GM12891 (cell line): ENCODE data around the gene ERGIC1.

Experiments used
- DNase-seq: peaks from one replicate; pipeline ENCODE4 v3.0.0; 2011; ENCODE audit warnings: low spot score; ENCODE audit not compliant: insufficient read length
- FAIRE-seq: peaks from 2 replicates; lab custom pipeline; 2011; peaks lifted over from hg19 to GRCh38; lab: Jason Lieb, UNC
- PAX5 ChIP-seq: IDR thresholded peaks from 2 replicates; pipeline ENCODE4 v1.6.1; 2011; ENCODE audit warnings: low read length, moderate library complexity, mild to moderate bottlenecking; ENCODE audit not compliant: insufficient read depth, severe bottlenecking
- POLR2A ChIP-seq: IDR thresholded peaks from 2 replicates; pipeline ENCODE4 v1.6.1; 2011; ENCODE audit warnings: low read depth, low read length, control low read depth
- POLR2AphosphoS5 ChIP-seq: IDR thresholded peaks from 2 replicates; pipeline ENCODE4 v1.6.1; 2011; ENCODE audit warnings: low read depth, low read length, control low read depth
- POU2F2 ChIP-seq: IDR thresholded peaks from 2 replicates; pipeline ENCODE4 v1.6.1; 2011; ENCODE audit warnings: low read depth, mild to moderate bottlenecking, control low read depth, low read length, moderate library complexity
- SPI1 ChIP-seq: IDR thresholded peaks from 2 replicates; pipeline ENCODE4 v1.6.1; 2011; ENCODE audit warnings: low read depth, low read length, control low read depth
- TAF1 ChIP-seq: IDR thresholded peaks from 2 replicates; pipeline ENCODE4 v1.6.1; 2011; ENCODE audit warnings: low read depth, low read length, control low read depth

Gene ERGIC1

DNA sequence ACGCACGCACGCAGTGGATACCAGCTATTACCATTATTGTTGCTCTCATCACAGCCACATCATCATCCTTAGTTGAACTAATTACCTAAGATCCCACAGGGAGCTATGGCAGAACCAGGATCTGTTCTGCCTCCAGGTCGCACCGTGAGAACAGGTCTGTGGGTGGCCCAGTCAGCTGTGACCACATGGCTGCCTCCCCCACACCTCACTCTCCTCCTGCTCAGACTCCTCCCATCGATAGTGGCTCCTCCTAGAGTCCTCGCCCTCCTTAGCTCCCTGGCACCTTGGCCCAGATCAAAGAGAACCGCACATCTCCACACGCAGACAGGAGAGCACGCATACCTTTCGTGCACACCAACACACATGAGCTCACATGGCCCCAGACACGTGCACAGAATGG lies 92.7 kb downstream of the ERGIC1 start:
- TF ChIP-seq POLR2A = no peak
- TF ChIP-seq POLR2AphosphoS5 = no peak
- TF ChIP-seq POU2F2 = no peak
- TF ChIP-seq SPI1 = no peak
- no peak for TF ChIP-seq PAX5
- no peak for FAIRE-seq
- no peak for DNase-seq

DNA sequence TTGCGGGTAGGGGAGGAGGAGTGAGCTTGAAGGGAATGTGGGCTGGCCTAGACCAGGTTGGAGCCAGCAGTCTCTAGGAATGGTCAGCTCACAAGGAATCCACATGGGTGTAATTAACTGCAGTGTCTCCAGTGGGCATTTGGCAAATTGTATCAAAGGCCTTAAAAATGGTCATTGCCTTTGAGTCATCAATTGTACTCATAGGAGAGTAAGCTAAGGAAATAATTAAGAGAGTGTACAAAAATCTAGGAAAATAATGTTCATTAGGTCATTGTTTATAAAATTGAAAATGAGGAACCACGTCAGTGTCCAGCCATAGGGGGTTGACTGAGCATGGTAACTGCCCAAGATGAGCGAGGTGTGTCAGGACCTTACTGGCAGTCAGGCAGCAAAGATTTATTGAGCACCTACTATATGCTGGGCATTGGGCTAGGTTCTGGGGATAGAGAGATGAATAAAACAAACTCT lies 95.4 kb downstream of the ERGIC1 start:
- DNase-seq (no peak), FAIRE-seq (no peak)
- TF ChIP-seq PAX5 (no peak), SPI1 (no peak), POLR2A (no peak), TAF1 (no peak), POU2F2 (no peak), POLR2AphosphoS5 (no peak)

DNA sequence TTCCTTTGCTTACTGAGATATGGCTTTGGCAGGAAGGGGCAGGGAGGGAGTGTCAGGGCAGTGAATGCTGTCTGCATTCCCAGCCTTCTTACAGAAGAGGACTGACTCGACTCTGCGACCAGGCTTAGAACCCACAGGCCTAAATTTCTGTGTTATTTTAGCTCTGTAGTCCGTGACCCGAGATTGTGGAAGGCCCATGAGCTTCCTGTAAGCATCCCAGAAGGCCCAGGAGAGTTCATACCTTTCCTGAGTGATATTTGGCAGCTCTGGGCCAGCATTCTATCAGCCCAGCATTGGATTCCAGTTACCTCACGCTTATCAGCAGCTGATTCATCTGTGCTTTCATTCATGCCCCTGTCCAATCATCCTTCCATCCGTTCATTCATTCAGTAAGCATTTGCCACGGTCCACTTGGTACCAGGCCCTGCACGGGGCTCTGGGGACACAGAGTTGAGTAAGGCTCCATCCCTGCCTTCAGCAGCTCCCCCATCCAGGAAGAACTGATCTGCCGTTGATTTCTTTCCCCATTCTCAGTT lies 97.0 kb downstream of the ERGIC1 start:
- FAIRE-seq (no peak), DNase-seq (no peak)
- TF ChIP-seq POU2F2 (no peak), TAF1 (no peak), POLR2AphosphoS5 (no peak), POLR2A (no peak), PAX5 (peak; percentile 29), SPI1 (no peak)

DNA sequence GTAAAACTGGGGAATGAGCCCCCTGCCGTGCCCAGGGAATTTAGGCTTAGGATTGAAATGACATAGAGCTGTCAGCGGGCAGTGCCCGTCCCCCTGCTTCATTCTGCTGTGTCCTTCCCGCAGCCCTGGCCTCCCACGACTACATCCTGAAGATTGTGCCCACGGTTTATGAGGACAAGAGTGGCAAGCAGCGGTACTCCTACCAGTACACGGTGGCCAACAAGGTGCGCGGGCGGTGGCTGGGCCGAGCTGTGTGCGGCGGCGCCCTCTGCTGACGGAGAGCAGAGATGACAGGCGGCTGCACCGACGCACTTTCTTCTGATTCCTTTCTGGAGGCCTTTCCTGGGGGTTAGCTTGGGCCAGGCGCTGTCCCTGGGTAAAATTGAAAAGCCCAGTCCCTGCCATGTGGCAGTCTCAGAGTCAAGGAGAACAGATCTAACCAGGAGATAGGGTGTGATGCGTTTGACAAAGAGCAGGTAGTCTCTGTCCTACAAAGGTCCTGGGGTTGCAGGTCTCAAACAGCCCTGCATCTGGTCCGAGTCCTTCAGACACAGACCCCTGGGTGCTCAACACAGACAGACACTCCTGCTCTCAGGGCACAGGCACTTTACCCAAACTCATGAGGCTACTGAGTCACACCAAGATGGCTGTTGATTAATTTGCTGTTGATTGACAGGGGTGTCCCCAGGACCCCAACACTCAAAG lies 98.4 kb downstream of the ERGIC1 start:
- TF ChIP-seq POLR2A = no peak
- TF ChIP-seq TAF1 = no peak
- TF ChIP-seq POU2F2 = no peak
- TF ChIP-seq PAX5 = no peak
- no peak for TF ChIP-seq POLR2AphosphoS5
- TF ChIP-seq SPI1 = no peak
- FAIRE-seq = peak; percentile 99
- peak; percentile 72 for DNase-seq

DNA sequence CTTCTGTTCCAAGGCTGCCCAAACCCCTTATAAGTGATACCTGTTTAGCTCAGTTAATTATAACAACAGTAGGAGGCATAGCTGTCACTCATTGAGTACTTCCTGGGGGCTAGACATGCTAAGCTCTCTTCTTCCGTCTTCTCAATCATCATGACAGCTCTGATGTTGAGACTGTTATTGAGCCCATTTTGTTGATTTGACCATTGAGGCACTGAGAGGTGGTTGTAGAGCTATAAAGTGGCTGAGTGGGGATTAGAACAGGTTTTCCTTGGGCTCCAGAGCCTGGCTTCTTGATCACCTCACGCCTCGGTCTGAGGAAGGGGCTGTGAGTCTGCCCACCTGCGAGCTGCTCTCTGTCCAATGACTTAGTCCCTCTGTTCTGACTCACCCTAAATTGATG lies 99.2 kb downstream of the ERGIC1 start:
- DNase-seq (no peak), FAIRE-seq (no peak)
- TF ChIP-seq PAX5 = no peak
- TF ChIP-seq POLR2A = no peak
- no peak for TF ChIP-seq POLR2AphosphoS5
- no peak for TF ChIP-seq TAF1
- TF ChIP-seq POU2F2 = no peak

DNA sequence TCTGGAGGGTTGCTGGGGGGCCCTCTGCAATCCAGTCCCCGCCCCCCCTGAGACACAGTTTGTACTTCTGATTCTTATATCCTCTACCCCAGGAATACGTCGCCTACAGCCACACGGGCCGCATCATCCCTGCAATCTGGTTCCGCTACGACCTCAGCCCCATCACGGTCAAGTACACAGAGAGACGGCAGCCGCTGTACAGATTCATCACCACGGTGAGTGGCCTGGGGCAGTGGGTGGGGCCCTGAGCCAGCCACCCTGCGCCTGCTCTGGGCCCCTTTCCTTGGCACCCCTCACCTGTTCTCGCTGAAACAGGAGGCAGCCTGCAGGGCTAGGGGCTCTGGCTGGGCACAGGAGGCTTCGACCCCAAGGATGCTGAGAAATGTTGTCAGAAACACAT lies 101.0 kb downstream of the ERGIC1 start:
- FAIRE-seq (no peak), DNase-seq (no peak)
- no peak for TF ChIP-seq SPI1
- no peak for TF ChIP-seq POLR2A
- TF ChIP-seq POLR2AphosphoS5 = no peak
- TF ChIP-seq POU2F2 = no peak
- no peak for TF ChIP-seq TAF1
- no peak for TF ChIP-seq PAX5

DNA sequence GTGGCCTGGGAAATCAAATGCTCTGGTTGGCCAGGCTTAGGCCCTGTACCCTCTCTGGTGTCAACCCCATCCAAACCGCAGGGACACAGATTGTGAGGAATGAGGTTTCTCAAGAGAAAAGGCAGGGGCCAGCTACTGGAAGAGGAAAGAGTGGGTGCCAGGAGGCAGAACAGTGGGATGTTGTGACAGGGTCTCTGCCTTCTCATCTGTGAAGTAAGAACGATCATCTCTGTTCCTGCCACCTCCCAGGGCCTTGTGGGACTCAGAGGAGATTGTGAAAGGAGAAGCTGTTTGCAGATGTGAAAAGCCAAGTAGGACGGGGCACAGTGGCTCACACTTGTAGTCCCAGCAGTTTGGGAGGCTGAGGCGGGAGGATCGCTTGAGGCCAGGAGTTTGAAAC lies 102.3 kb downstream of the ERGIC1 start:
- no peak for FAIRE-seq
- no peak for DNase-seq
- no peak for TF ChIP-seq SPI1
- TF ChIP-seq PAX5 = no peak
- TF ChIP-seq POLR2AphosphoS5 = no peak
- TF ChIP-seq POU2F2 = no peak
- TF ChIP-seq POLR2A = no peak
- TF ChIP-seq TAF1 = no peak

DNA sequence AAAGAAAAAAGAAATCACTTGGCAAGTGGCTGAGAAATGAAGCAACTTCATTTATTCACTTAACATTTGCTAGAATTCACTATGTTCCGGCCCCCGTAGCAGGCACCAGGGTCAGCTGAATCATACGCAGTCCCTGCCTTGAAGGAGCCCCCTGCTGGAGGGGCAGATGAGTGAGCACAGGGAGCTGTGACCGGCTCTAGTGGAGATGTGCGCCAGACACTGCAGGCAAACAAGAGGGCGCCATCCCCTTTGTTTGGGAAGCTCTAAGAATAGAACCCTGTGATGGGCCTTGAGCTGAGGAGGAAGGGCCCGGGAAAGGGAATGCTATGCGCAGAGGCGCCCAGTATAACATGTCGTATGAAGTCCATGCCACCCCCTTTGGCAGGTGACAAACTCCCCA lies 105.0 kb downstream of the ERGIC1 start:
- FAIRE-seq (no peak), DNase-seq (no peak)
- TF ChIP-seq TAF1 = no peak
- TF ChIP-seq POU2F2 = no peak
- no peak for TF ChIP-seq POLR2A
- TF ChIP-seq POLR2AphosphoS5 = no peak
- no peak for TF ChIP-seq PAX5
- no peak for TF ChIP-seq SPI1

DNA sequence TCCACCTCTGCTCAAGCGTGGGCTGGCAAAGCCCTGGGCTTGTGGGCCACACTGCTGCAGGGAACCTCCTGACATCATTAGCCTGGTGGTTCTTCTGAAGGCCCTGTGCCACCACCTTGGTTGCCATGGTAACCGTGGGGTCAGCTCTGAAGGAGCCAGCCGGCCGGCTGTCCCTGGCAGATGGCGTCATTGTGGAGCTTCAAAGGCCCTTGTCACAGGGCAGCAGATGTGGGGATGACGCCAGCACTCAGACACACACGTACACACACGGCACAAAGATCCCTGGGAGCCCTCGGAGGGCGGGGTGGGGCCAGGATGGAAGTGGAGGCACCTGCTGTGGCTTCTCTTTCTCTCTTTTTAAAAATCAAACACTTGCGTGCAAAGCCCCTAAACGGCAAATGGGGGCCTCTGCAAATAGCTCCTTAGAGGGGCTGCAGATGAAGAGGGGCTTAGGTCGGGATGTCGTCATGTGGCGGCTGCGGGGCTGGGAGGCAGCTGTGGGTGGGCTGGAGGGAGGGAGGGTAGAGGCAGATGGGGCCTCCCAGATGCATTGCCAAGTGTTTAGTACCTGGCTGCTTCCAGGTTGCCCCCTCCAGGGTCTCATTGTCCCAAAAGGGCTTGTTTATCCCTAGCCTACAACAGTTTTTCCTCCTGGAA lies 105.7 kb downstream of the ERGIC1 start:
- no peak for FAIRE-seq
- DNase-seq = no peak
- TF ChIP-seq SPI1 (no peak), POU2F2 (no peak), POLR2A (no peak), TAF1 (no peak), POLR2AphosphoS5 (no peak), PAX5 (no peak)

DNA sequence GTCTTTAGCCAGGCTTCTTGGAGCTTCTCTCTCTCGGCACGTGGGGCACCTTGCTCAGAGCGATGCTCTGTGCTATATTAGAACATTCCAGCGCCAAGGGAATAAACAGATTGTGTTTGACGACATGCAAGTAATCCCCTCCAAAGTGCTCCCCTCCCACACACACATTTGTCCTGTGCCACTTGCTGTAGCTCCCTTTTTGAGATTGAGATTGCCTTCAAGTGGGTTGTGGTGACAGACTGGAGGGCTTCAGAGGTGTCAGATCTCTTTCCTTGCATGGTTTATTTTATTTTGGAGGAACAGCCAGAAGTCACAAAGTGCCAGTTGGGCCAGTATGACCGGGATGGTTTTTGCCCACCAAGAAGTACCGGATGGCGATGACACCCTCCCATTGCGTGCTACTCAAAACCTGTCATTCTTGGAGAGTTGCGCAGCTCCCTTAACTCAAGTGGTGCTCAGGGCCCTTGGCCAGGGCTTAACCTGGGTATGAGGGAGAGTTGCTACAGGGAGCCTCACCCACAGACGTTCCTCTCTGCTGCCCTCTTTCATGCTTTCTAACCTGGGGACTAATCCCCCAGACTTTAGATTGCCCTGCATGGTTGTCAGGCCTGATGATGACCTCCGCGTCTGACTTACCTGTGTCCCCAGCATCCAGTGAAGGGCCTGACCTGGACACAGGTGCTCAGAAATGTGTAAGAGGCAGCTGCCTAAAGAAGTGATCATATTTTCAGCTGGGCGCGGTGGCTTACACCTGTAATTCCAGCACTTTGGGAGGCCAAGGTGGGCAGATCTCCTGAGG lies 106.4 kb downstream of the ERGIC1 start:
- FAIRE-seq (no peak), DNase-seq (no peak)
- TF ChIP-seq SPI1 = no peak
